GM19455 (cell line): ENCODE measurements around the gene IGF2BP1.
"Not testable (repeated sequence)": the region's sequence is repeated elsewhere in the genome, so short reads cannot be mapped to it uniquely, and the experiment has no call there.

Experiments used
- ATAC-seq: cut with Tn5 transposase; IDR thresholded peaks from one replicate; pipeline ENCODE4 v1.9.1; 2021; ENCODE audit not compliant: unreplicated experiment

The IGF2BP1 gene

GRCh38 chr17:49016775-49017463 is 19.7 kb downstream of the IGF2BP1 start:
- ATAC-seq, result no peak

GRCh38 chr17:49018116-49018612 is 21.0 kb downstream of the IGF2BP1 start:
- ATAC-seq, result no peak

GRCh38 chr17:49018748-49019147 is 21.6 kb downstream of the IGF2BP1 start:
- no peak for ATAC-seq

- ATAC-seq, result no peak
These were observed 23.4 kb downstream of the IGF2BP1 start for GRCh38 chr17:49020609-49021008.

- ATAC-seq, result no peak
These were observed 24.0 kb downstream of the IGF2BP1 start for GRCh38 chr17:49021095-49021767.

DNA sequence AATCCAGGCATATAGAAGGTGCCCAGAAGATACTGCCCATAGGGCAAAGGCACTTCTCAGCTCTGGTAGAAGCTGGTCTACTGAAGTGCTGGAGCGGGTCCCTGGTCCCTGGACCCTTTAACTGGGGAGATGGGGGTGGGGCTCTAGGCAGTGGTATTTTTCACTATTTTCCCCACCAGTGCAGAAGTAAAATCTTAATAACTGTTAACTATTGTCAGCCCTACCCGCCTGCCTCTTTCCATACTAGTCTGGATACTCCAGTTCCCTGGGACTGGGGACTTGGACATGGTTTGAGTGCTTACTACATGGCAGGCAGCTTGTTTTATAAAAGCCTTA is 24.6 kb downstream of the IGF2BP1 start:
- no peak for ATAC-seq

- ATAC-seq, result no peak
These were observed 25.3 kb downstream of the IGF2BP1 start for GRCh38 chr17:49022391-49022941.

- ATAC-seq, result no peak
These were observed 27.3 kb downstream of the IGF2BP1 start for GRCh38 chr17:49024523-49024922.

GRCh38 chr17:49026447-49026846 is 29.3 kb downstream of the IGF2BP1 start:
- ATAC-seq, result not testable (repeated sequence)

- no peak for ATAC-seq
These were observed 31.1 kb downstream of the IGF2BP1 start for GRCh38 chr17:49028271-49028670.

GRCh38 chr17:49029801-49030200 is 32.6 kb downstream of the IGF2BP1 start:
- no peak for ATAC-seq

GRCh38 chr17:49031965-49032928 is 35.1 kb downstream of the IGF2BP1 start:
- ATAC-seq, result no peak

- no peak for ATAC-seq
These were observed 38.5 kb downstream of the IGF2BP1 start for GRCh38 chr17:49035470-49036269.

GRCh38 chr17:49036270-49036626 is 39.1 kb downstream of the IGF2BP1 start:
- no peak for ATAC-seq

DNA sequence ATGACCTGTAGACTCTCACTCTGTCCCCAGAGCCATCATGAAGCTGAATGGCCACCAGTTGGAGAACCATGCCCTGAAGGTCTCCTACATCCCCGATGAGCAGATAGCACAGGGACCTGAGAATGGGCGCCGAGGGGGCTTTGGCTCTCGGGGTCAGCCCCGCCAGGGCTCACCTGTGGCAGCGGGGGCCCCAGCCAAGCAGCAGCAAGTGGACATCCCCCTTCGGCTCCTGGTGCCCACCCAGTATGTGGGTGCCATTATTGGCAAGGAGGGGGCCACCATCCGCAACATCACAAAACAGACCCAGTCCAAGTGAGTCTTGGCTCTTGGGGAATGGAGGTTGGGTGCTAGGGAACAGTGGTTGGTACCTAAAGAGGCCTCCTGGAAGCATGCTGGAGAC is 41.0 kb downstream of the IGF2BP1 start:
- ATAC-seq, result no peak

DNA sequence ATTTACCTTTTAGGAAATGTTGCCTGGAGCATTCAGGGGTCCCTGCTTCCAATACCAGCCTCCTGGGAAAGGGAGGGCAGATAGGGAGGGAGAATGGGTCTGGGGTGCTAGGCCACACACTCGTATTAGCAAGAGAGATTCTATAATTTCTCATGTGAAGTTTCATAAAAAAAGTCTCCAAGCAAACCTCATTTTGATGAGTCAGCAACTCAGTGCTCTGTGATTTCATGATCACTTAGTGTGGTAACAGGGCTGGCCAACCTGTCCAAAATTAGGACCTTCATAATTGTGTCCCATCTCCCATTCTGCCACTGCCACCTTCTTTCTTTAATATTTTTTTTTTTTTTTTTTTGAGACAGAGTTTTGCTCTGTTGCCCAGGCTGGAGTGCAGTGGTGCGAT is 41.4 kb downstream of the IGF2BP1 start:
- ATAC-seq, result no peak

DNA sequence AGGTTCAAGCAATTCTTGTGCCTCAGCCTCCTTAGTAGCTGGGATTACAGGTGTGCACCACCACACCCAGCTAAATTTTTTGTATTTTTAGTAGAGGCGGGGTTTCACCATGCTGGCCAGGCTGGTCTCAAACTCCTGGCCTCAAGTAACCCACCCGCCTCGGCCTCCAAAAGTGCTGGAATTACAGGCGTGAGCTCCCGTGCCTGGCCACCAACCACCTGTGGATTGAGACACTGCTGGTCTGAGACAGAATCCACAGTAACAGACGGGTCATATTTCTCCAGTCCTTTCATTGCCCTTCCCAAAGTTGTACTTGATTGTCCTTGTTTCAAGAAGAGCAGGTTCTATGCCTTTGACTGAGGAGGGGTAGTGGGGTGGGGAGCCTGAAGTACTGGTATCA is 42.3 kb downstream of the IGF2BP1 start:
- not testable (repeated sequence) for ATAC-seq

DNA sequence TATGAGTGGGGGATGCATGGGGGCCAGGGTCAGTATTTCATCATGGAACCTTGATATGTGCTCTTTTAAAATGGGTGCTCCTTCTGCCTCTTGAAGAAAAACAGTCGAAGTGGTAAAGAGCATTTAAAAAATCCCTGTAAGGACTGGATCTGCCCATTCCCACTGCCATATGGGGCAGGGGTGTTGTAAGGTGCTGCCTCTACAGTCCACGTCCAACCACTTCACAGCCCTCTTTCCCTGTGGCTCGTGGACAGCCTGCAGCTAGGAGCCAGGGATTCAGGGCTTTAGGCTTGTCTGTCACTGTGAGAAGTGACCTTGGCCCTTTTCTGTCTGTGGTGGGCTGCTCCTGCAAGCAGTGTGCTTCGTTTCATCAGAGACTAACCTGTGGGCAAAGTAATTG is 44.3 kb downstream of the IGF2BP1 start:
- ATAC-seq, result no peak

DNA sequence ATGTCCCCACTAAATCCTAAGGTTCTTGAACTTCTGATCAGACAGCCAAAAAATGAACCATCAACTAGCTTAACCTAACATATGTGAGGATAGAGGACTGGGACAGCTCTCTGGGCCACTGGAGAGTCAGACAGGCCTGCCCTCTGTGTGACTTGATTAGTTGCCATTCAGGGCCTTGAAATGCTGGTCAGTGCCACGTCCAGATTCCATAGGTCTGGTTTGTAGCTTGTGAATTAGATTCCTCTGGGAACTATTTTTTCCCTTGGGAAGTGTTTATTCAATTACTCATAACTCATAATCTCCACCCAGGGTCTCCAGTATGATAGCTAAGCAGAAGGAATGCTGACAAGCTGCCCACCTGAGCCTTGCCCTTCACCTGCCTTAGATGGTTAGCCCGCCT is 48.2 kb downstream of the IGF2BP1 start:
- ATAC-seq, result no peak

DNA sequence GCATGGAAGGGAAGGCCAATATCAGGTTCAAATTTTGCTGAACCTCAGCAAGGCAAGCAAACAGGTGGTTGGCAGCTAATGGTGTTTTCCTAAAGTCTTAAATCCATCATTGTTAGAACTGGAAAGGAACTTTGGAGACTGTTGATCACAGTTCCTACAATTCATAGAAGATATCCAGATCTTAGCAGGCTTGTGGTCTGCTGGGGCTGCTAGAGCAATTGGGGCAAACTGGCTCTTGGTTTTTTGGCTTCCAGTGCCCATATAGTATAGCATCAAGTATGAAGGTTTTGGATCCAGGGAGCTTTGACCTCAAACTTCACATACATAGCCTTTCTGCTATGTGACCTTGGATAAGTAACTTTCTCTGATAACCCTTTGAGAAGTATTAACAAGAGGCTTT is 49.7 kb downstream of the IGF2BP1 start:
- no peak for ATAC-seq

DNA sequence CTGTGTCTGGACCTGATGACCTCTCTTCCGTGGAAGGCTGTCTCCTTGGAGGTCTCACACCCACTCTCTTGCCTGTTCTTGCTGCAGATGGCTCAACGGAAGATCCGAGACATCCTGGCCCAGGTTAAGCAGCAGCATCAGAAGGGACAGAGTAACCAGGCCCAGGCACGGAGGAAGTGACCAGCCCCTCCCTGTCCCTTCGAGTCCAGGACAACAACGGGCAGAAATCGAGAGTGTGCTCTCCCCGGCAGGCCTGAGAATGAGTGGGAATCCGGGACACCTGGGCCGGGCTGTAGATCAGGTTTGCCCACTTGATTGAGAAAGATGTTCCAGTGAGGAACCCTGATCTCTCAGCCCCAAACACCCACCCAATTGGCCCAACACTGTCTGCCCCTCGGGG is 52.1 kb downstream of the IGF2BP1 start:
- no peak for ATAC-seq
